GM21529 (cell line): ENCODE measurements around the gene PAOX.
"Not testable (repeated sequence)": the region's sequence is repeated elsewhere in the genome, so short reads cannot be mapped to it uniquely, and the experiment has no call there.

Experiments
- ATAC-seq: cut with Tn5 transposase; IDR thresholded peaks from one replicate; pipeline ENCODE4 v1.9.1; 2021; ENCODE audit not compliant: unreplicated experiment

PAOX gene

DNA sequence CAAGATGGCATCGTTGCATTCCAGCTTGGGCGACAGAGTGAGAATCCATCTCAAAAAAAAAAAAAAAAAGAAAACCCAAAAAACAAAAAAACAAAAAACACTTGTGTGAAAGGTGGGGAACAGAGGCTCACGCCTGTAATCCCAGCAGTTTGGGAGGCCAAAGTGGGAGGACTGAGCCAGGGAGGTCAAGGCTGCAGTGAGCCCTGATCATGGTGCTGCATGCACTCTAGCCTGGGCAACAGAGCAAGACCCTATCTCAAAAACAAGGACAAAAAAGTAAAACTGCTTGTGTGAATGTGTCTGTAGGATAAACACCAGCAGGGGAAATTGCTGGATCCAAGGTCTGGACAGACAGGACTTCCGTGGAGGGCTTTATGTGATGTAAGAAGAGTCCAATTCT lies 4.5 kb downstream of the PAOX start:
- ATAC-seq, result no peak

DNA sequence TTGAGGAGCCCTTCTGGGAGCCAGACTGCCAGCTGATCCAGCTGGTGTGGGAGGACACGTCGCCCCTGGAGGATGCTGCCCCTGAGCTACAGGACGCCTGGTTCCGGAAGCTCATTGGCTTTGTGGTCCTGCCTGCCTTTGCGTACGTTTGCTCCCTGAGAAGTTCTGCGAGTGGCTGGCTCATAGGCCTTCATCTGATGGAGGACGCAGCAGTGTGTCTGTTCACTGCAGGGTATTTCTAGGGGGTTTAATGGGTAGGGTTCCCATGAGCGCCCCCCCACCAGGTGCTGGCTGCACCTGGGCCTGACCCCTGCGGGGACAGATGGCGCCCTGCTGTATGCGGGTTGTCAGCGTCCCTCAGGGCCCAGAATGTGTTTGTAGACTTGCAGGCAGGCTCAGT lies 5.0 kb downstream of the PAOX start:
- no peak for ATAC-seq

DNA sequence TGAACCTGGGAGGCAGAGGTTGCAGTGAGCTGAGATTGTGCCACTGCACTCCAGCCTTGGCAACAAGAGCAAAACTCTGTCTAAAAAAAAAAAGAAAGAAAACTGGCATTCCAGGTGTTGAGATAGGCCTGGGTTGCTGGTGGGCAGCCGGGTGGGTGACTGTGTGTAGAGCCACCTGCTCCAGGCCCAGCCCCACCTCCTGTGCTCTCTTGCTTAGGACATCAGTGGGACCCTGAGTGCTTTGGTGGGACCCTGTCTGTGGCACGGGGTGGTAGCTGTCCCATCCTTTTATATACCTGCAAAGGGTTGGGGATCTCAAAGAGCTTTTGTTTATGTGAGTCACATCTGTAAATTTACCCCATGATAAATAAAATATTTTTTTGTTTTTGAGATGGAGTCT lies 6.2 kb downstream of the PAOX start:
- ATAC-seq, result no peak

DNA sequence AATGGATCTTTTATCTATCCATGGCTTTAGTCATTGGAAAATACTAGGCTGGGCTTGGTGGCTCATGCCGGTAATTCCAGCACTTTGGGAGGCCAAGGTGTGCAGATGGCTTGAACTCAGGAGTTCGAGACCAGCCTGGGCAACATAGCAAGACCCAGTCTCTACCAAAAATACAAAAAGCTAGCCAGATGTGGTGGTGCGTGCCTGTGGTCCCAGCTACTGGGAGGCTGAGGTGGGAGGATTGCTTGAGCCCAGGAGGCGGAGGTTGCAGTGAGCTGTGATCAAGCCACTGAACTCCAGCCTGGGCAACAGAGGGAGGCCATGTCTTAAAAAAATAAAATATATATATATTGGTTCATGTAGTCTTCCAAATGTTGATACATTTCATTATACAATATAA lies 7.9 kb downstream of the PAOX start:
- ATAC-seq, result not testable (repeated sequence)

DNA sequence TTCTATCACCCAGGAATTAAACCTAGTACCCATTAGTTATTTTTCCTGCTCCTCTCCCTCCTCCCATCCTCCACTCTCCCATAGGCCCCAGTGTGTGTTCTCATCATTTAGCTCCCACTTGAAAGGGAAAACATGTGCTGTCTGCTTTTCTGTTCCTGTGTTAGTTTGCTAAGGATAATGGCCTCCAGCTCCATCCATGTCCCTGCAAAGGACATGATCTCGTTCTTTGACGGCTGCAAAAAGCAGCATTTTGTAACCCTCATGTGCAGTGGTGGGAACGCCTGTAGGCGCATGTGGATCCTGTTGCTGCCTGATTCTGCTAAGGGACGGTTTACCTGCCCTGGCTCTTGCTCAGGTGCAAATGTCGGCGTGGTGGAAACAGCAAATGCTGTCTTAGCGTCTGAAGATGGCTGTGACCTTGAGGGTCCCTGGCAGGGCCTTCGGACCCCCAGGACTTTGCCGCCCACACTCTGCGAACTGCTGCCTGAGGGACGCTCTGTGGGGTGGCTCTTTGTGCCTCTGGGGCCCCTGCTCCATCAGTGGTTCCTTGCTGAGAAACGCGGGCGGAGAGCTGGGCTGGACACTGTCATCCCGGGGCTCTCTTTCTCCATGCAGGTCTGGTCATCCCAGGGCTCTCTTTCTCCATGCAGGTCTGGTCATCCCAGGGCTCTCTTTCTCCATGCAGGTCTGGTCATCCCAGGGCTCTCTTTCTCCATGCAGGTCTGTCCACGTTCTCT lies 9.3 kb downstream of the PAOX start:
- ATAC-seq, result peak; percentile 3

DNA sequence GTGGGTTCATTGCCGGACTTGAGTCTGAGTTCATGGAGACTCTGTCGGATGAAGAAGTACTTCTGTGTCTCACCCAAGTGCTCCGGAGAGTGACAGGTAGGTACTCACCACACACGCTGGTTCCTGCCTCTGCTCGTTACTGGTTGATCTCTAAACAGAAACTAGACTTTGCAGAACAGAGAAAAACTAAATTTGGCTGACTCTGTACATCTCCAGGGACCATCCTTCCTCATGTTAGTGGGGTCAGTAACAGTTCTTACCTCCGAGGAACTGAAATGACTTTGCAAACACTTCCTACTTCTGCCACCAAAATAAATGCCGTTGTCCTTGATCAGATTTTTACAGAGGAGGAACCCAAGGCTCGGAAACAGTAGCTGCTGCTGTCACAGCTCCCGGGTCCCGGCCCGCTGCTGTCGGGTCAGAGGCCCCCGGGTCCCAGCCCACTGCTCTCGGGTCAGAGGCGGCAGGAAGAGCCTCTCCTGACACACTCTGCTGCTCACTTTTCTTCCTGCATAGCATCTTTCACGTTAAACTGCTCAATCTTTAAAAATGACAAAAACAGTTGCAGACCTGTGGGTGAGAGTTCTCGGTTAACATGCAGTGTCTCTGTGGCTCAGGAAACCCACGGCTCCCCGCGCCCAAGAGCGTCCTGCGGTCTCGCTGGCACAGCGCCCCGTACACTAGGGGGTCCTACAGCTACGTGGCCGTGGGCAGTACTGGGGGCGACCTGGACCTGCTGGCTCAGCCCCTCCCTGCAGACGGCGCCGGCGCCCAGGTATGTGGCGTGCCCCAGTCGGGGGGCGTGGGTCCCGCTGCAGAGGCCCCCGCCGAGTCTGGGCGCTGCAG lies 10.1 kb downstream of the PAOX start:
- ATAC-seq, result peak; percentile 81

DNA sequence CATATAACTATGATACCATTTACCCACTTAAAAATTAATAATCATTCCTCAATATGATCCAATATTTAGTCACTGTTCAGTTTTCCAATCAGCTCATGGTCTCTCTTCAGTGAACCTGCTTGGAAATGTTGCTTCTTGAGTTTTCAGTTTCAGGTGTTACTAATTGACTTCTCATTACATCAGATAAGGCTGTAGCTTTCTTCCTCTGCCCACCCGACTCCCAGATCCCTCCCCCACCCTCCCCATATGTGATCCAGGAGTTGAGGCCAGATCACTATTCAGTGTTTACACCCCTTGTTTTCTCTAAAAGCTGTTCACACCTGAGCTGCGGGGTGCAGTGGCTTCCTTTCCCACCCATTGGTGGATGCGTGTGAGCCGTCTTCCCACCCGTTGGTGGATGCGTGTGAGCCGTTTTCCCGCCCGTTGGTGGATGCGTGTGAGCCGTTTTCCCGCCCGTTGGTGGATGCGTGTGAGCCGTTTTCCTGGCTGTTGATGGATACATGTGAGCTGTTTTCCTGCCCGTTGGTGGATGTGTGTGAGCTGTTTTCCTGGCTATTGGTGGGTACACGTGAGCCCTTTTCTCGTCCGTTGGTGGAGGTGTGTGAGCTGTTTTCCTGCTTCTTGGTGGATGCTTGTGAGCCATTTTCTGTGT lies 11.7 kb downstream of the PAOX start:
- ATAC-seq, result no peak

DNA sequence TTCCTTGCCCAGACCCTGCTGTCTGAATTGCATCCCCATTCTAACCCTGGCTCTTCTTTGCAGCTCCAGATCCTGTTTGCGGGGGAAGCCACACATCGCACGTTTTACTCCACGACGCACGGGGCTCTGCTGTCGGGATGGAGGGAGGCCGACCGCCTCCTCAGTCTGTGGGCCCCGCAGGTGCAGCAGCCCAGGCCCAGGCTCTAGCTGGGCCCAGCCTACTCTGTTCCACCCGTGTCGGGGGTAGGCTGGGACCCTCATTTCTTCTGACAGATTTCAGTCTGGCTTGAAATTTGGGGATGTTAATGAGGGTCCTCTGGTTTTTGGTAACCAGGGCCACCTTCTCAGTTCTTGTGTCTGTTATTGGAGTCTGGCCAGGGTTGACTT lies 12.2 kb downstream of the PAOX start:
- ATAC-seq, result no peak

DNA sequence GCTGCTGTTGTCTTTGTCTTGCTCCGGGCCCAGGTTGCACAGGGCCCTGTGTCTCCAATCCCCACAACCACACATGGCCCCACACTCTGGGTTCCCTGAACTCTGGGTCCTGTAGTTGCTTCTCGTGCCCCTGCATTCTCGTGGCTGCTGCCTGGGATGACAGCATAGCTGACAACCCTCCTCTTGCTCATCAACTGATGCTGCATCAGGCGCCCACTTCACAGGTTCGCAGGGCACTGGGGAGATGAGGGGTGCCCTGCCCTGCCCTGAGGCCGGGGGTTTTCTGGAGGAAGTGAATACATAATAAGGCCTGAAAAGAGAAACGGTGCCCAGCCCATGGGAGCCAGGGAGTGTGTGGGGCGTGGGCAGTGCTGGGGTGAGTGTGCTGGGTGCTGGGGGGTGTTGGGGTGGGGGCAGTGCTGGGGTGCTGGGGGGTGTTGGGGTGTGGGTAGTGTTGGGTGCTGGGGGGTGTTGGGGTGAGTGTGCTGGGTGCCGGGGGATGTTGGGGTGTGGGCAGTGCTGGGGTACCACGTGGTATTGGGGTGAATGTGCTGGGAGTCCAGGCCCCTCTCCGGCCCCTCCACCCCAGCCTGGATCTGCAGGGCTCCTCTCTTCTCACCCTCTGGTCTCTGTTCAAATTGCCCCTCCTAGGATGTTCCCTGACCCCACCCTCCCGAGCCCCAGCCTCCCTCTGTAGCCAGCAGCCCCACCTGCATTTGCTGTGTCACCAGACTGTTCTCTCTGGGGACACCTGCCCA lies 12.9 kb downstream of the PAOX start:
- ATAC-seq, result no peak

DNA sequence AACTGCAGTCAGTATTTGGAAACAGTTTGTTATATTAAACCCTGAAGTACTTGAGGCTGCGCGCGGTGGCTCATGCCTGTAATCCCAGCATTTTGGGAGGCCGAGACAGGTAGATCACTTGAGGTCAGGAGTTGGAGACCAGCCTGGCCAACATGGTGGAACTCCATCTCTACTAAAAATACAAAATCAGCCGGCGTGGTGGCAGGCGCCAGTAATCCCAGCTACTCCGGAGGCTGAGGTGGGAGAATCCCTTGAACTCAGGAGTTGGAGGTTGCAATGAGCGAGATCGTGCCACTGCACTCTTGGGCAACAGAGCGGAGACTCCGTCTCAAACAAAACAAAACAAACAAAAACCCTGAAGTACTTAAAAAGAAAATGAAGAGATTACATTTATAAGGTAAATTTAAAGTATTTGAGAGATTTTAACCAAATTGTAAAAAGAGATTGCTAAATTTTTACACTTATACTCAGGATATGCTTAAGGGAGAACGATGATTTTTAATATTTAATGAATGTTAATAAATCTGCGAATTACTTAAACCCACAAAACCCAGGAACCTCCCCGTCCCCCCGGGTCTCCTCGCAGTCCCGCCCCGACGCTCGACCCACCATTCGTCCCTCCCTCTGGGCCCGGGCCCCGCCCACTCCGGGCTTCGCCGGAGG lies 14.5 kb downstream of the PAOX start:
- ATAC-seq, result no peak

DNA sequence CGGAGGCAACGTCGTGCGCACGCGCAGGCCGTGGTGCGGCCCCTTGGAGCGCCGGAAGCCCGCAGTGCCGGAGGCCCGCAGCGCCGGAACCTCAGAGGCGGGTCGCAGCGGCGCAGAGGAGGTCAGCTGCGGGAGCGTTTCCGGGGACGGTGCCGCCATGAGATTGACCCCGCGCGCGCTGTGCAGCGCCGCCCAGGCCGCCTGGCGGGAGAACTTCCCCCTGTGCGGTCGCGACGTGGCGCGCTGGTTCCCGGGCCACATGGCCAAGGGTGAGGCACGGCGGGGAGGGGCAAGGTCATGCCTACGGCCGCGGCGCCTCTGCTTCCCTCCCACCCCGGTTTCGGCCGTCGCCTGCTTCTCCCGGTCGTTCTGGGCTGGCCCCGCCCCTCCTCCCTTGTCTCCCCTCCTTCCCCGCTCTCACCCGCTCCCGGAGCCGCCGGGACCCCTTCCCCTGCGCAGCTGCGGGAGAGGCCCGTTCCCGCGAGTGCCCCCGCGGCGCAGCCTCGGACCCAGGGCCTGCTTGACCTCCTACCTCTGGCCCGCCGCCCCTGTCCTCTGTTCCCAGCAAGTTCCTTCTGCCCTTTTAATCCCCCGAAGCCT lies 15.1 kb downstream of the PAOX start, which contains the start of gene MTG1:
MTG1 (plus strand) TSS at position 94 of the 600 bp plus-strand sequence; CDS start at position 158, 64 bp downstream.
- ATAC-seq, result peak; percentile 58

DNA sequence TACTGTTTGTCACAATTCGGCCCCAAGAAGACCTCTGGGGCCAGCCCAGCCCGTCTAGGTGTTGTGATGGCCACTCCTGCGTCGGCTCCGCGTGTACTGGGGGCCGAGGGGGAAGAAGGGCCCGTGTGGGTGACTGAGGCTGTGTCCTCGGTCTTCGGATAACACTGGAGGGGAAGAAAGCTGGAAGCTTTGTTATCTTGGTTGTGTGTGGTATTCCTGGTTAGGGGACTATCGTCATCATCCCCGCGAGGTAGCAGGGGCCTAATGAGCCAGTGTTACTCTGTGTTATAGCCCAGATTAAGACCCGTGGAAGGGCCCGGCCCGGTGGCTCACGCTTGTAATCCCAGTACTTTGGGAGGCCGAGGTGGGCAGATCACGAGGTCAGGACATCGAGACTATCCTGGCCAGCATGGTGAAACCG lies 15.7 kb downstream of the PAOX start:
- ATAC-seq, result no peak

DNA sequence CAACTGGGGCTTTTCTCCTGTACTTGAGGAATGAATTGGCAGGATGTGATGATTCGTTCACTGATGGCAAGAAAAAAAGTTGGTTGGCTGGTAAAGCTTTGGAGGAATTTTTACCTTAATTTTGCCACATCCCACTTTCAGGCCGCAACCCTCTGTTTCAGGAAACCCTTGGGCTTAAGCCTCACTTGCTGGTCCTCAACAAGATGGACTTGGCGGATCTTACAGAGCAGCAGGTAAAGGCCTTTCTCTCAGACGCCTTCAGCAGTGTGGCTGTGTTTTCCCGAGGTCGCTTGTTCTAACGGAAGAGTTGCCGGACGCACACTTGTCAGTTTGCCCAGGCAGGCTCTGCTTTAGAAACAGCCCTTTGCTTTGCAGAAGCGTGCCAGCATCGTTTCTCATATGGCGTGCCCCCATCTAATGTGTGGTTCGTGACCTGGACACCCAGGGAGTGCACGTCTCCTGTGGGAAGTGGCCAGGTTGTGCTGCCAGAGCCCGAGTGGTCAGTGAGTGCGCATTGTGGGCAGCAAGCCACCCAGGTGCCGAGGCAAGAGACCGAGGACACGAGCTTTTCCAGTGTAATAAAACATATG lies 17.1 kb downstream of the PAOX start:
- ATAC-seq, result no peak

DNA sequence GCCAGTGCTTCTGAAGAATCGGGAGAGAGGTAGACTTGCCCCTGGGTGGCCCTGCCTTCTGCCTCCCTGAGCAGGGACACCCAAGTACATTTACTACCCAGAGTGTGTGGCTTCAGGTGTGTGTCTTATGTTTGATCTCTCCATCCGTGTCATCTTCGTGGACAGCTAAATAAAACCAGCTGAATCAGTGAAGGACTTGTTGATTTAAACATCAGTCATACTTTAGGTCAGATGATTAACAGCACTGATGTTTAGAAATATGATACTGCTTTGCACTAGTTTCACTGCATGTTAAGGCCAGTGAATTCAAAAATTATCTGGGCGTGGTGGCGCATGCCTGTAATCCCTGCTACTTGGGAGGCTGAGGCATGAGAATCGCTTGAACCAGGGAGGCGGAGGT lies 18.9 kb downstream of the PAOX start:
- ATAC-seq, result no peak

DNA sequence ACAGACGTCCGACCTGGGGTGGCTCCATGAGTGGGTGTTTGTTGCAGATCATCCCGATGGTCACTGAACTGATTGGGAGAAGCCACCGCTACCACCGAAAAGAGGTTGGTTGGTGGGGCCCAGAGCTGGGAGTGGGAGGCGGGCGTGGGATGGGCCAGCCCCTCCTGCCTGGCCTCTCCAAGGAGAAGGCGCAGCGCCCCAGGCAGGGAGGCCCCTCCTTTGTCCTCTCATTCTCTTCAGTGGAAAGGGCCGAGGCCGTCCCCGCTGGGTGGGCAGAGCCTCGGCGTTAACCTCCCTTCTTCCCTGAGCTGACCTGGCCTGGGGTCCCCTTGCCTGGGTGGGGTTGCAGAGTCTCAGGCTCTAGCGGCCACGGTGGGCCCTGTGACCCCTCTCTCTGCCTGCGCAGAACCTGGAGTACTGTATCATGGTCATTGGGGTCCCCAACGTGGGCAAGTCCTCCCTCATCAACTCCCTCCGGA lies 20.1 kb downstream of the PAOX start:
- ATAC-seq, result no peak

DNA sequence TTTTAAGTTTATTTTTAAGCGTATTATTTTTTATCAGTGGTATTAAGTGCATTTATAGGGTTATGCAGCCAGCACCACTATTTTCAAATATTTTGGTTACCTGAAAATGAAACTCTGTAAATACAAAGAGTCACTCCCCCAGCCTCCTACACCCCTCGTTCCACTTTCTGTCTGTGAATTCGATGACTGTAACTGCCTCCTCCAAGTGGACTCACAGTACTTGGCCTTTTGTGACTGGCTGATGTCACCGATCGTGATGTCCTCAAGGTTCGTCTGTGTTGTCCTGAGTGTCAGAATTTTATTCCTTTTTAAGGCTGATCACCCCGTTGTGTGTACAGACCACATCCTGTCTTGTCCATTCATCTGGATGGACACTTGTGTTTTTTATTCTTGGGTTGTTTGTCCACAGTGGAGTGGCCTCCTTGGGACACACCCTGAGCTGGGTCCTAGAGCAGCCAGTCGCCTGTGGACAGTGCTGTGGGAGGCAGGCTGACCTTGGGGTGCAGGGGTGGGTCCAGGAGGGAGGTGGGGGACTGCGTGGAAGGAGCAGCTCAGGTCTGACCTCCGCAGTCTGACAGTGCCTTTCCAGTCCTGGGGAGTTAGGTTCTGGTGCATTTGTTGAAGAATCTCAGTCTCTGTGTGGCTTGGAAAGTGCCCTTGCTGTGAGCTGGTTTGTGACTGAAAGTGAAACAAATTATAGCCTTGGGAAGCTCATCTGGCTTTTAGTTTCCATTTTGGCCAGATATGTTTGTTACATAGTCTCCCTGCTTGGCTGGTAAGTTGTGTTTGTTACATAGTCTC lies 21.8 kb downstream of the PAOX start:
- ATAC-seq, result peak; percentile 82

DNA sequence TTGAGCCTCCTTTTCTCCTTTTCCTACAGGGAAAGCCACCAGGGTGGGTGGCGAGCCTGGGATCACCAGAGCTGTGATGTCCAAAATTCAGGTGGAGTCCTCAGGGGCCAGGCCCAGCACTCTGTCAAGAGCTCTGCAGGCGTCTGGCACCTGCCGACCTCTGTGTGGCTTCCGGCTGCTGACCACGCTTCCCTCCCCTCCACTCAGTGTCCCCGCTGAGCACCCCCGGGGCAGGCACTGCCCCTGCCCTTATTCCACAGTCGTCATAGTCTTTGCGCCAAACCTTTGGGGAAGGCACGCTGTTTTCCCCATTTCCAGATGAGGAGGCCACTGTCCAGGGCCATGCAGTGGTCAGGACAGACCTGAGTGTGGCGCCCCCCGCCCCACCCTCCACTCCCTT lies 22.4 kb downstream of the PAOX start:
- no peak for ATAC-seq

DNA sequence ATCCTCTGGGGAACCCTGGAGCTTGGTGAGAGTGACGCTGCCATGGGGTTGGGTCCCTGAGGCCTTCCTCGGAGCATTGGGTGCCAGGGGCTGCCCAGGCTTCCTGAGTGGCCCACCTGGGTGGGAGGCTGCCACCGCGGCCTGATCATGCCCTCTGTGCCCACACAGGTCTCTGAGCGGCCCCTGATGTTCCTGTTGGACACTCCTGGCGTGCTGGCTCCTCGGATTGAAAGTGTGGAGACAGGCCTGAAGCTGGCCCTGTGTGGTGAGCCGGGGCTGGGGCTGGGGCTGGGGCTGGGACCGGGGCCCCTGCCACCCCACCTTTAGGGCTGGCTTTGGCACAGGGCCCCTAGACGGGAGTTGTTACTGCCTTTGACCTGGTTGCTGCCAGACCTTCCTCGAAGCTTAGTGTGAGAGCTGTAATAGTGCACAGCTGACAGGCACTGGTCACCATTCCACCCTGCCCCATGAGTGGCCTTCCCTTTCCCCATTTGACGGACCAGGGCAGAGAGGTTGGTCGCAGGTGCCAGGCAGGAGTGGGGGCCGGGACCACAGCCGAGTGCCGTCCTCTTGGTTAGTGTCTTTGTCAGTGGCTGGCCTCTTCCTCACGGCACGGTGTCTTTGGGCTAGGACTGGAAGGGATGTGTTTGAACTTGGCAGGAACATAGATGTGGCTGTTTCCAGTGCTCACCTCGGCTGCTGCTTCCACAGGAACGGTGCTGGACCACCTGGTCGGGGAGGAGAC lies 23.1 kb downstream of the PAOX start:
- no peak for ATAC-seq
